H1 (cell line): ENCODE measurements around the gene CERS3.

Experiments
- EGR1 ChIP-seq: IDR thresholded peaks from 2 replicates; pipeline ENCODE4 v1.6.1; 2011; ENCODE audit warnings: low read depth, low read length, borderline replicate concordance
- YY1 ChIP-seq: IDR thresholded peaks from 2 replicates; pipeline ENCODE4 v1.6.1; 2011; ENCODE audit warnings: low read depth, mild to moderate bottlenecking, low read length

DNA sequence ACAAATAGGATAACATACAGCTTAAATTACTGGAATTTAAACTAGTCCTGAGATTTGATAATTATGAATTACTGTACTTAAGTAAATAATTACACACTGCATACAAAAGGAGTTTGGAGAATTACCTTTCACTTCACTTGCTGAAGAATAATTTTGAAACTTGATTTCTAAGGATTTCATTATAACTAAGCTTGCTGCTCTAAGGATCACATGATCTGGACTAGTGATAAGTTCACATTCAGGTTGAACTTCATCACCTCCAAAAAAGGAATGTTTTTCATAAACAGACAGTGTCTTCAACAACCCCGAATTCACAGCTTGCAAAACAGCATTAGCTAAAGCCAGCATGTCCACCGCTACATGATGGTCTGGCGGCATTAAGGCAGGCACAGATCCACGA lies 44.8 kb upstream of the CERS3 start:
- TF ChIP-seq YY1 (no peak), EGR1 (no peak)
